PFSK-1 (cell line): ENCODE data around the gene NRK.

Source experiments
- FOXP2 ChIP-seq: optimal IDR thresholded peaks from 2 replicates; pipeline ENCODE3; 2011; ENCODE audit warnings: borderline replicate concordance, control low read depth, inconsistent platforms; ENCODE audit not compliant: insufficient read depth; ENCODE audit errors: extremely low read length, extremely low read depth
- POLR2AphosphoS5 ChIP-seq: IDR thresholded peaks from 2 replicates; pipeline ENCODE4 v1.6.1; 2012; ENCODE audit warnings: low read depth, mild to moderate bottlenecking, control low read depth, low read length, moderate library complexity
- REST ChIP-seq, 2 experiments: IDR thresholded peaks; 2 replicates each; pipeline versions ENCODE4 v1.6.1 to v1.8.0; 2011 to 2012; ENCODE audit warnings: low read depth in 2 of 2, low read length in 2 of 2, control low read depth in 1 of 2, inconsistent platforms in 1 of 2, mild to moderate bottlenecking in 1 of 2, moderate library complexity in 1 of 2; ENCODE audit not compliant: insufficient read depth in 1 of 2
- SIN3A ChIP-seq: IDR thresholded peaks from 2 replicates; pipeline ENCODE4 v1.6.1; 2012; ENCODE audit warnings: mild to moderate bottlenecking, low read length, moderate library complexity, borderline replicate concordance; ENCODE audit not compliant: insufficient read depth
- TAF1 ChIP-seq: IDR thresholded peaks from 2 replicates; pipeline ENCODE4 v1.6.1; 2012; ENCODE audit warnings: low read length, control low read depth, borderline replicate concordance; ENCODE audit not compliant: insufficient read depth

Gene NRK

GRCh38 chrX:106005684-106006083 lies 183.3 kb downstream of the NRK start:
- no peak for TF ChIP-seq TAF1

GRCh38 chrX:106007815-106008214 lies 185.5 kb downstream of the NRK start:
- TF ChIP-seq TAF1 (no peak), POLR2AphosphoS5 (no peak), FOXP2 (no peak), REST (IDR thresholded peaks at IDR 0.05; ENCODE audit: insufficient read depth in 1 of 2, low read depth in 2 of 2, low read length in 2 of 2) (no peak), SIN3A (no peak)
